T-helper 1 cell treated with Interleukin-12 subunit alpha and Interleukin-12 subunit beta and Interleukin-4 antibody, amounts not matched to agents 30 ng/mL and 1 ng/mL, for 36 hours (primary cell): ENCODE measurements around the gene KRTAP5-10. TPM values are rescaled to one million over a fixed set of nuclear protein-coding genes. Genes with fewer than 3 reads are reported as not detected.
"Not testable (repeated sequence)": the region's sequence is repeated elsewhere in the genome, so short reads cannot be mapped to it uniquely, and the experiment has no call there.

Experiments
- intact Hi-C: fragments of 100-400 bp; cut with micrococcal nuclease; formaldehyde crosslinking; loops from one replicate; pipeline ENCODE4 v1.15.1; 2024
- total RNA-seq: library from RNA; stranded (reverse); gene quantifications from 2 replicates; pipeline ENCODE4 v1.2.3, GENCODE V29; 2022

Gene KRTAP5-10
- total RNA-seq, 1 donor from 2014 or later, result not detected

DNA sequence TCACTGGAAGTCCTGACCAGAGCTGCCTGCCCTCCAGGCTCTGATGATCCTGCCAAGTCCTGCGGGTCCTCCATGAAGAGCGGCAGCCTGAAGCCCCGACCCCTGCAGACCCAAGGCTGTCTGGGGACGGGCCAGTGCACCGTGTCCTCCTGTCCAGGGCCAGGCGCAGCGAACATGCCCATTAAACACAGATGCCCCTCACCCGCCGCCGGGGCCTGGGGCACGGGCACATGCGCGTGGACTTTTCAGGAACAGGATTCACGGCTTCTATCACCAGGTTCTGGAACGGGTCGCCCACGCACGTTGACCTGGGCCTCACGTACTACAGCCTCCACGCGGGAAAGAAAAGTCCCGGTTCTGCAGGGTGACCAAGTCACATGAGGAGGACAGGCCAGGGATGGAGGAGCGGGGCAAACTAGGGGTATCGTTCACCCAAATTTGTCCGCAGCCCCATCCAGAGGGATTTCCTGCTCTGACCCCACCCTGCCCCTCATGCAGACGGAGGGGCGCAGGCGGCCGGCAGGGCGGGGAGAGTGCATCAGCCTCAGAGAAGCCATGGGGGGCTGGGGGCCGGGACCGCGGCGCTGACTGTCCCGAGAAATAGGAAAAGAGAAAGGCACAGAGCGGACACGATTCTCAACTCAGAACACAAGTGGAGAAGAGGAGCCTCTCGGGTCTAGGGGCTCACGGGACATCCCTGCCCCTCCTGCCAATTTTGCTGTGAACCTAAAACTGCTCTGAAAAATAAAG, 5.9 kb downstream of the KRTAP5-10 start:
- intact Hi-C loops, result not testable (repeated sequence)

DNA sequence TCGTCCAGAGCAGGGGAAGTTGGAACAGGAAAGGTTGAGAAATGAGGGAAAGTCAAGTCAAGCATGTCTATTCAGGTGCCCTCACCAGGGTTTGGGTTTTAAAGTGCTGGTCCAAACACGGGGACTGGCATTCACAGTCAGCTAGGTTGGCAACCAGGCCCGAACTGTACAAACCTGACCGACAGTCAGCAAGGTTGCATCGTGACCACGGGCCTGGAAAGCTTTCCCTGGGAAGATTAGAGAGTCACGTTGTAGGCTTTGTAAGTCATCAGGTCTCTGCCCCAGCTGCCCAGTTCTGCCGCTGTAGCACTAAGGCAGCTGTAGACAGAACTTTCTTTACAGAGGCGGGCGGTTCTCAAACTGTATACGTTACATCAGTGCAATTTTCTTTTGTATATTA, 7.4 kb downstream of the KRTAP5-10 start:
- intact Hi-C loops, result no loop called here

DNA sequence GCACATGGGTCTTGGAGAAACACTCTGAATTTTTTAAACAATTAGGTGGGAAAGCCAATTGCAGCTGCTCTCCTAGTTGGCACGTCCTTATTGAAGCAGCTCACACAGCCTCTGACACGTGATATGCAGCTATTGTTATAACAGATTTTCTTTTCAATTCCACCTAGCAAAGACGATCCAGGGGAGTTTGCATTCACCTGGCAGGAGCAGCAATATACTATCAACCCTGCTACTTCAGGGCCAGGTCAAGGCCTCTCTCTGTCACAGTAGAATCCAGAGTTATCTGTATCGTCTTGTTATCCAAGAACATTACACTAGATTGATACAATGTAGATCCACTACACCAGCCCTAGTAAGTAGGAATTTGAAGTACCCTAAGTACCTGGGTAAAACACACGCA, 9.1 kb downstream of the KRTAP5-10 start:
- intact Hi-C loops, result no loop called here

DNA sequence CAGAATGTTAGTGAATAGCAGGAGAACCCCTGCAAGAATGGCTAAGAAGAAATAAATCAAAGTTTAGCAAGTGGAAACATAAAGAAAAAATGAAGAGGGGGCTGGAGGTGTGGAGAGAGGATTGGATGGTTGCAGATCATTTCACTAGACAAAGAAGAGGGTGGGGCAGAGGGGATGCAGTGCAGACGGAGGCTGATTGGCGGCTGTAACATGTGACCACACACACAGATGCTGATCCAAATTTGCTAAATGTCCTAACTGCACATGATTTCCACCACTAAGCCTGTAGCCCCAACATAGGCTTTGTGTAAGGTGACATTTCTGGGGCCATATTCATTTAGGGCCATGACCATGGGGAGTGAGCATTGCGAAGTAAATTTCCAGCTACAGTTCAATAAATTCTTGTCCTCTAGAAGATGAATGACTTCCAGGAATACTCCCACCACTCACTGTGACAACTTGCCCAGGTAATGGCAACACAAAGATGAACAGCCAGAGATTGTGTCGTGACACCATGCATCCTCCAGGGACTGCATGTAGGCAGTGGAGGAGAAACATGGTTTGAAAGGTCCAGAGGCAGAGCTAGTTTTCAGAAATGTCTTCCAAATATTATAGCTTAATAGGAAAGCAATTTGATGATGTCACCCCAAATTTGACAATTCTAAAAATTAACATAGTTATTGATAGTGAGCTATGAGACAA, 10.5 kb downstream of the KRTAP5-10 start:
- intact Hi-C loops, result no loop called here

DNA sequence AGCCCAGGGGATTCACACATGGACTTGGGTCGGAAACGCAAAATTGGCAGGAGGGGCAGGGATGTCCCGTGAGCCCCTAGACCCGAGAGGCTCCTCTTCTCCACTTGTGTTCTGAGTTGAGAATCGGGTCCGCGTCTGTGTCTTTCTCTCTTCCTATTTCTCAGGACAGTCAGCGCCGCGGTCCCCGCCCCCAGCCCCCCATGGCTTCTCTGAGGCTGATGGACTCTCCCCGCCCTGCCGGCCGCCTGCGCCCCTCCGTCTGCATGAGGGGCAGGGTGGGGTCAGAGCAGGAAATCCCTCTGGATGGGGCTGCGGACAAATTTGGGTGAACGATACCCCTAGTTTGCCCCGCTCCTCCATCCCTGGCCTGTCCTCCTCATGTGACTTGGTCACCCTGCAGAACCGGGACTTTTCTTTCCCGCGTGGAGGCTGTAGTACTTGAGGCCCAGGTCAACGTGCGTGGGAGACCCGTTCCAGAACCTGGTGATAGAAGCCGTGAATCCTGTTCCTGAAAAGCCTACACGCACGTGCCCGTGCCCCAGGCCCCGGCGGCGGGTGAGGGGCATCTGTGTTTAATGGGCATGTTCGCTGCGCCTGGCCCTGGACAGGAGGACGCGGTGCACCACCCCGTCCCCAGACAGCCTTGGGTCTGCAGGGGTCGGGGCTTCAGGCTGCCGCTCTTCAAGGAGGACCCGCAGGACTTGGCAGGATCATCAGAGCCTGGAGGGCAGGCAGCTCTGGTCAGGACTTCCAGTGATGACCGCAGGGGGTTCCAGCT, 11.5 kb downstream of the KRTAP5-10 start:
- intact Hi-C loops, result not testable (repeated sequence)

DNA sequence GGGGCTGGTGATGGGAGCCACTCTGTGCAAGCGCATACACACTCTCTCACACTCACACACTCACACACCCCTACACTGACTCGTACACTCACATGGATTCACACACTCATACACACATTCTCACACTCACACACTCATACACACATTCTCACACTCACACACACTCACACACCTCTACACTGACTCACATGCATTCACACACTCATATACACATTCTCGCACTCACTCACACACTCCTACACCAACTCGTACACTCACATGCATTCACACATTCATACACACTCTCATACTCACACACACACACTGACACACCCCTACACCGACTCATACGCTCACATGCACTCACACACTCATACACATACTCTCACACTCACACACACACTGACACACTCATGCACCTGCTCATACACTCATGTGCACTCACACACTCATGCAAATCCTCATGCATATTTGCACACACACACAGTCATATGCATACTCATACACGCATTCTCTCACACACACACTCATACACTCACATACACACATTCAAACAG, 12.2 kb downstream of the KRTAP5-10 start:
- intact Hi-C loops, result no loop called here

DNA sequence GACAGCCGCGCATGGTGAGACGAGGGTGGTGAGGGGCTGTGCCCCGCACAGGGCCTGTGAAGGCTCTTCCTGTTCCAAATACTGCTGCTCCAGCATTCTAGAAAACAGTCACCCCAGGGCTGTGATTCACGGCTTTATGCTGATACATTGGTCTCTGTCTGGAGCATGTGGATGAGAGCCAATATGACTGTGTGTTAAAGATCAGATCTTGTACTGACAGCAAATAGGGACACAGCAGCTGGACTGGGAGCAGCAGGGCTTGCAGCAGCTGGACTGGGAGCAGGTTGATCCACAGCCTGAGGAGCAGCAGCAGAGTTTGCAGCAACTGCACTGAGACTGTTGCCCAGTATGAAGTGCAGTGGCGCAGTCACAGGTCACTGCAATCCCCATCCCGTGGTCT, 14.2 kb downstream of the KRTAP5-10 start:
- intact Hi-C loops, result loop anchor here (1.0 kb wide), 1 partner anchor 9 kb away; no protein-coding TSS in a partner anchor

DNA sequence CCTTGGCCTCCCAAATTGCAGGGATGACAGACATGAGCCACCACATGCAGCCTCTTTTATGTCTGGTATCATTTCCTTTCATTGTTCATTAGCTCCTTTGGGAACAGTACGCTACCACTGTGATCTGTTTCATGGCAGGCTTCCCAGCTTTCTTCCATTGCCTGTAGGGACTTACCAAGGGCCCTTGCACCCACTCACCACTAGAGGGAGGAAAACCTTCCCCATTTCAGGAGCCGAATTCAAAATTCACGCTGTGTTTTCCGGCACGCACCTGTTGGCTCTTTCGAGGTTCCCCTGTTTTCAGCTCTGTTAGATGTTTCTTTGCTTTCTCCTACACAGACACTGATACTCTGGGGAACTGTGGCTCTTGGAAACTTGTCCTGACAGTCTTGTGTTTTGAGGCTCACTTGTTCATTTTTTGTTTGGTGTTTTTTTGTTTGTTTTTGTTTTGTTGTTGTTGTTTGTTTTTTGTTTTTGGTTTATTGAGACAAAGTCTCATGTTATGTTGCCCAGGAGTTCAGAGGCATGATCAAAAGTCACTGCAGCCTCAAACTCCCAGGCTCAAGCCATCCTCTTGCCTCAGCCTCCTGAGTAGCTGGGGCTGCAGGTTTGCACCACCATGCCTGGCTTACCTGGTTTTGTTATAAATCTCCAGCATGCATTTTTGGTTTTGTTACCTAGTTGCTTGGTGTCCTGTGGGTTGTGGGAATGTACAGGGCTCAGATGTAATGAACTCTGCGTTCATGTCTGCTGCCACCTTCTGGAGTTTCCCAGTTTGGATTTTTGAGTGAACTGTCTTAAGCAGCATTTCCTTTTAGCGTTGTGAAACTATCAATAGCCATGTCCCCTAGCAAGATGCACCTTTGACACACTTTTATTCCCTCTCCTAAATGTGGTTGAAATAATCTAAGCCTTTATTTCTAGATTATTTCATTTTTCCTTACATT, 15.0 kb downstream of the KRTAP5-10 start:
- intact Hi-C loops, result no loop called here

DNA sequence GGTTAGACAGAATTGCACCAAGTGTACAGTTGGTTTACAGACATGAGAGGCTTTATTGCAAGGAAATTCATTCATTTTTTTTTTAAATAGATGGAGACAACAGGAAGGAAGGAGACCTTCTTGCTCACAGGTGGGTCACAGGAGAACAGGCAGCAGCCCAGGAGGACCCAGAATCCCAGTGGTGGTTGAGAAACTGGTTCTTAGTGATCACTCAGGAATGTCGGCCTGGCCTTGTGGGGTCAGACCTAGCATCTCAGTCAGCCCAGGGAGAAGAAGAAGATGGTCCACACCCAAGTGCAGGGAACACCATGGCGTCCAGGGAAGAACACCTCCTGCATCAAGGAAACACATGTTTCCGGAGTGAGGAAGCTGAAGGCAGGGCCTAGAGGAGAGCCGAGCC, 16.5 kb downstream of the KRTAP5-10 start:
- intact Hi-C loops, result no loop called here

DNA sequence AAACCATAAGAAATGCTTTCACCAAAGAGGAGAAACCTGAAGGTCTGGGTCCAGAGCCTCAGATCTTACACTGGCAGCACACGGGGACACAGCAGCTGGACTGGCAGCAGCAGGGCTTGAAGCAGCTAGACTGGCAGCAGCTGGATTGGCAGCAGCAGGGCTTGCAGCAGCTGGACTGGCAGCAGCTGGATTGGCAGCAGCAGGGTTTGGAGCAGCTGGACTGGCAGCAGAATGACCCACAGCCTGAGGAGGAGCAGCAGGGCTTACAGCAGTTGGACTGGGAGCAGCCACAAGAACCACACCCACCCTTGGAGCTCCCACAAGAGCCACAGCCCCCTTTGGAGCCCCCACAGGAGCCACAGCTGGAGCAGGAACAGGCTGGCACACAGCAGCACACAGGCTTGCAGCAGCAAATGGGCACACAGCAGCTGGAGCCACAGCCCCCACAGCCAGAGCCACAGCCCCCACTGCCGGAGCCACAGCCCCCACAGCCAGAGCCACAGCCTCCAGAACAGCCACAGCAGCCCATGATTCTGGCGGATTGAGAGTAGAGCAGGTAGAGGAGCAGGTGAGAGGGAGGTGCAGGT, 17.0 kb downstream of the KRTAP5-10 start, which contains the start of gene KRTAP5-11:
Gene KRTAP5-11 (minus strand): TSS at position 567 of the 587 bp plus-strand sequence. CDS start 38 bp downstream, at position 529.
- intact Hi-C loops, result no loop called here

DNA sequence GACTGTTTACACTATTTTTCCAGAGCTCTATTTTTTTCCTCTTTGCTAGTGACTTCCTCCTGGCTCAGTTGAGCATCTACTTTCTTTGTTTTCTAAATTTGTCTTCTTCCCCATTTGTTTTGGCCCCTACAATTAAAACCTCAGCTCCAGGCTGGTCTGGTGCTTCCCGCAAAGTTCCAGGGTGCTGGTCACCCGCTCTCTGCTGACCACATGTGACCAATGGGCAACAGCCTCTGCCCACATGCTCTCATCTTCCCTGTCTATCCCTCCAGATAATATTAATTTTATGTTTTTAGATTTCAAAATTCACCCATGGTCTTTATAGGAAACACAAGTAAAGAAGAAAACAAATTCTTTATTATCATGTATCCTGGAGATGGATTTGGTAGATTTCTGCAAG, 17.6 kb downstream of the KRTAP5-10 start:
- intact Hi-C loops, result not testable (repeated sequence)

DNA sequence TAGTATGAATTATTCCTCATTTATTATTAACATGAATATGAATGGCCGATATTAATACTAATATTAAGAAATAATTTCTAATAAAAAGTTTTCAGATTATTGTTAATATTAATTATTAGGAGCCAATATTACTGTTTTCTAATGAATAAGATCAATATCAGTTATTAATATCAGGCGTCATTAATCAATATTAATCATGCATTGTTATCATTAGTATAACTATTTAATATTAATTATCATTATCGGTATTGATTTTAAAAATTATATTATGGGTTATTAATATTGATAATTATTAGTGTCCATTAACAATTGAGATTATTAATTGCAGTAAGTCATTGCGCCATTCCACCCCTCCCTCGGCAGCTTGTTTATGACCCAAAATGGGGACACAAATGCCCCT, 20.3 kb downstream of the KRTAP5-10 start:
- intact Hi-C loops, result not testable (repeated sequence)

DNA sequence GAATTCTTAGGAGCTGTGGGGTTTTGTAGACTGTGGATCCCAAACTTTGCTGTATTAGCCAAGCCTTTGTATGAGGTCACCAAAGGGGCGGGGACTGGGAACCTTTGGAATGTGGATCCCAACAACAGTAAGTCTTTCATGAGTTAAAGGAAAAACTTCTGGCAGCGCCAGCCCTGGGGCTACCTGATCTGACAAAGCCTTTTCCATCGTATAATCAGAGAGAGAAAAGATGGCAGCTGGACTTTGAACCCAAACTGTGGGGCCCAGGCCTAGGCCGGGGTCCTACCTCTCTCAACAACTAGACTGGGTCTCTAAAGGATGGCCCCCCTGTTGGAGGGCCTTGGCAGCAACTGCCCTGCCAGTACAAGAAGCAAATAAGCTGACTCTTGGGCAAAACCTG, 23.0 kb downstream of the KRTAP5-10 start:
- intact Hi-C loops, result not testable (repeated sequence)

DNA sequence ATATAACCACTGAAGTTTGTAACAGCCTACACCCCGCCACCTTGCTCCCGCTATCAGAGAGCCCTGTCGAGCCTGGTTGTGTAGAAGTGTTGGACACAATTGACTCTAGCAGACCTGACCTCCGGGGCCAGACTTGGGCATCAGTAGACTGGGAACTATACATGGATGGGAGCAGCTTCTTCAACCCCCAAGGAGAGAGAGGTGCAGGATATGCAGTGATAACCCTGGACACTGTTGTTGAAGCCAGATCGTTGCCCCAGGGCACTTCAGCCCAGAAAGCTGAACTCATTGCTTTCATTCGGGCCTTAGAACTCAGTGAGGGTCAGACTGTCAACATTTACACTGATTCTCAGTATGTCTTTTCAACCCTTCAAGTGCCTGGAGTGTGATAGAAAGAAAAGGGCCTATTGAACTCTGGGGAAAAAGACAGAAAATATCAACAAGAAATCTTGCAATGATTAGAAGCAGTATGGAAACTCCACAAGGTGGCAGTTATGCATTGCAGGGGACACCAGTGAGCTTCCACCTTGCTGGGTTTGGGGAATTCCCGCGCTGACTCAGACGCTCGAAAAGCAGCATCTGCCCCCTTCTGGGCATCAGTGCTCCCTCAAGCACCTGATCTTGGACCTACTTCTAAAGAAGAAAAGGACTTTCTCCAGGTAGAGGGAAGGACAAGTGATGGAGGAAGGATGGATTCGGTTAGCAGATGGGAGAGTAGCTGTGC, 23.6 kb downstream of the KRTAP5-10 start:
- intact Hi-C loops, result not testable (repeated sequence)

DNA sequence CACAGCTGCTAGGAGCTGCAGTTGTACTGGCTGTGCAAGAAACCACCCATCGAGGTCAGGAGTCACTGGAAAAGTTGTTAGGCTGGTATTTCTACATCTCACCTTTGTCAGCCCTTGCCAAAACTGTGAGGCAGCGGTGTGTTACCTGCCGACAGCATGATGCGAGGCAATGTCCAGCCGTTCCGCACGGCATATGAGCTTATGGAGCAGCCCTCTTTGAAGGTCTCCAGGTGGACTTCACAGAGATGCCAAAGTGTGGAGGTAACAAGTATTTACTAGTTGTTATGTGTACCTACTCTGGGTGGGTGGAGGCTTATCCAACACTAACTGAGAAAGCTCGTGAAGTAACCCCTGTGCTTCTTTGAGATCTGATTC, 24.2 kb downstream of the KRTAP5-10 start:
- intact Hi-C loops, result not testable (repeated sequence)

DNA sequence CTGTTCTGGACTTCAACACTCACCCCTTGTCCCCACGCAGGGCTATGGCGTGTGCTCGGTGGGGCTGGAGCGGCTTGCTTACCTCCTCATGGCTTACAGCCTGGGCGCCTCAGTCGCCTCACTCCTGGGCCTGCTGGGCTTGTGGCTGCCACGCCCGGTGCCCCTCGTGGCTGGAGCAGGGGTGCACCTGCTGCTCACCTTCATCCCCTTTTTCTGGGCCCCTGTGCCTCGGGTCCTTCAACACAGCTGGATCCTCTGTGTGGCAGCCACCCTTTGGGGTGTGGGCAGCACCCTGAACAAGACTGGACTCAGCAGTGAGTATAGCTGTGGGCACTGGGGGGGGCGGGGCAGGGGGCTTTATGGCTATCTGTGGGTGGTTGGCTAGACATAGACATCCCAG, 37.9 kb downstream of the KRTAP5-10 start:
- intact Hi-C loops, result not testable (repeated sequence)

DNA sequence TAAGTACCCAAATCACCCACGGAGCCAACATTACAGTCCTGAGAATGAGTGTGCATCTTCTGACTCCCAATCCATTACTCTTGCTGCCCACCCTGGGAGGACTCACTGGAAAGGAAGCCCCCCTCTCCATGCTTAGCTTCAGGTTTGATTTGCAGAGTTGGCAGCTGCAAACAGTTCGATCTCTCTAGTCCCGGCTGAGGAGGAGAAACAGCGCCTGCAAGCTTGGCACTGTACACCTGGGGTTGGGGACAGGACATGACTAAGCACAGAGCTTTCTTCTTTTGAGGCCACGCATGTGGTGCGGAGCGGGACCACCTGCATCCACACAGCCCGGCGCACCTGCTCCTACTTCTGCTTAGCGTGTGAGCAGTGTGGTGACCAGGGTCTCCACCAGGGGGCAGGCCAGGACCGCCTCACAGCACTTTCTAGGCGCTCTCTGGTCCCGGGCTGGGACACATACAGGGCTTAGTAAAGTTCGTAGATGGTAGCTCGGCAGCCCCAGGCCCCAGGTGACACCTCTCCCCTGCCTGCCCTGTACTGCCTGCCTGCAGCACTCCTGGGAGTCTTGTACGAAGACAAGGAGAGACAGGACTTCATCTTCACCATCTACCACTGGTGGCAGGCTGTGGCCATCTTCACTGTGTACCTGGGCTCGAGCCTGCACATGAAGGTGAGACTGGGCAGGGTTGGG, 39.6 kb downstream of the KRTAP5-10 start:
- intact Hi-C loops, result not testable (repeated sequence)

DNA sequence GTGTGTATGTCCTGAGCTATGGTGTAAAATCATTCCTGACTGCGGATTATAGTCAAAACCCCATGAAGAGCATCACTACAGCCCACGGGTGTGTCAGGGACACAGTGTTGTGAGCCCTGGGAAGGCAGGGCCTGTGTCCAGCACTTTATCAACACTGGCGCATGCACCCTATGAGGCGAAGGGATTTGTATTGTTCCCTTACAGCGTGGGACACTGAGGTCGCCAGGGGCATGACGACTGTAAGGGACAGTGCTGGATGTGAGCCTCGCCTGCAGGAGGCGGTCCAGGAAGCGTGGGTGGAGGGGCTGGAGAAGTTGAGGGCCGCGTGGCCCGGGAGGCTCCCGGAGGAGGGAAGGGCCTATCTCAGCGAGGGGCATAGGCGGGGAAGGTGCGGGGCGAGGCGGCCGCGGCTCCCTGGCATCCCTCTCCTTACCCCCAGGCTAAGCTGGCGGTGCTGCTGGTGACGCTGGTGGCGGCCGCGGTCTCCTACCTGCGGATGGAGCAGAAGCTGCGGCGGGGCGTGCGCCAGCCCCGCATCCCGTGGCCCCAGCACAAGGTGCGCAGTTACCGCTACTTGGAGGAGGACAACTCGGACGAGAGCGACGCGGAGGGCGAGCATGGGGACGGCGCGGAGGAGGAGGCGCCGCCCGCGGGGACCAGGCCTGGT, 41.6 kb downstream of the KRTAP5-10 start:
- intact Hi-C loops, result not testable (repeated sequence)
